ENCODE results near the gene RASAL2.

- TF ChIP-seq CTCF (conservative IDR thresholded peaks at IDR 0.05; ENCODE audit: low read length) (no peak), EZH2phosphoT487 (IDR thresholded peaks at IDR 0.05; ENCODE audit: borderline replicate concordance) (no peak)
These were observed 315.6 kb downstream of the RASAL2 start for GRCh38 chr1:178409541-178409940.

Data from Loucy (cell line).